Natural killer cell (primary cell): ENCODE data around the gene RPL6. TPM values are rescaled to one million over a fixed set of nuclear protein-coding genes. Genes with fewer than 3 reads are reported as not detected.
"Not testable (repeated sequence)": the region's sequence is repeated elsewhere in the genome, so short reads cannot be mapped to it uniquely, and the experiment has no call there.

Experiments used
- ATAC-seq, 3 donors: fragments of 150-1000 bp in 2 of 3; fragments of 200-7000 bp in 1 of 3; cut with Tn5 transposase; 1 replicate in 1 of 3; 2 replicates in 2 of 3; pipeline ENCODE4 v1.10.0; 2021; ENCODE audit warnings: mild to moderate bottlenecking in 2 of 3, moderate library complexity in 2 of 3
- DNase-seq, 2 donors: peaks; one replicate each; pipeline versions ENCODE4 v3.0.0 to v3.0.0-alpha.2; 2013 to 2021; ENCODE audit warnings: mixed read lengths in 1 of 2
- H3K27ac ChIP-seq: one replicate; pipeline ENCODE4 v1.5.1; 2013; ENCODE audit warnings: mild to moderate bottlenecking, low read length
- H3K27me3 ChIP-seq: one replicate; pipeline ENCODE4 v1.6.1; 2013; ENCODE audit warnings: low read length; ENCODE audit not compliant: control insufficient read depth, insufficient read depth
- H3K36me3 ChIP-seq: one replicate; pipeline ENCODE4 v1.6.1; 2013; ENCODE audit warnings: low read length; ENCODE audit not compliant: control insufficient read depth, insufficient read depth
- H3K4me1 ChIP-seq: one replicate; pipeline ENCODE4 v1.6.1; 2013; ENCODE audit warnings: low read length; ENCODE audit not compliant: control insufficient read depth, insufficient read depth
- H3K4me3 ChIP-seq: one replicate; pipeline ENCODE4 v1.5.1; 2013; ENCODE audit warnings: low read length
- H3K9me3 ChIP-seq: one replicate; pipeline ENCODE4 v1.6.1; 2013; ENCODE audit warnings: low read length; ENCODE audit not compliant: control insufficient read depth, insufficient read depth
- H3K27ac Mint-ChIP-seq, 2 donors: one replicate each; pipeline ENCODE4 v1.8.0; 2022; ENCODE audit warnings: mild to moderate bottlenecking in 2 of 2, mixed read lengths in 2 of 2, moderate library complexity in 1 of 2
- H3K27me3 Mint-ChIP-seq, 2 donors: one replicate each; pipeline ENCODE4 v1.8.0; 2022; ENCODE audit warnings: low read depth in 2 of 2, mixed read lengths in 2 of 2
- H3K36me3 Mint-ChIP-seq: one replicate; pipeline ENCODE4 v1.8.0; 2022; ENCODE audit warnings: mixed read lengths
- H3K4me1 Mint-ChIP-seq, 2 donors: one replicate each; pipeline ENCODE4 v1.8.0; 2022; ENCODE audit warnings: mixed read lengths in 2 of 2
- H3K4me3 Mint-ChIP-seq: one replicate; pipeline ENCODE4 v1.8.0; 2022; ENCODE audit warnings: mild to moderate bottlenecking, moderate library complexity, mixed read lengths
- H3K9me3 Mint-ChIP-seq, 2 donors: one replicate each; pipeline ENCODE4 v1.8.0; 2022; ENCODE audit warnings: mixed read lengths in 2 of 2
- CTCF ChIP-seq: fragments of 200-600 bp; IDR thresholded peaks from one replicate; pipeline ENCODE4 v1.8.0; 2022; ENCODE audit warnings: antibody characterized with exemption
- WGBS: methylation state at CpG from one replicate; pipeline ENCODE4 v1.1.7; 2013; ENCODE audit warnings: missing lambda C conversion rate; ENCODE audit not compliant: insufficient coverage; 5-methylcytosine and 5-hydroxymethylcytosine counted together
- intact Hi-C: fragments of 100-400 bp; cut with micrococcal nuclease; formaldehyde crosslinking; loops from one replicate; pipeline ENCODE4 v1.14.2; 2022
- total RNA-seq, 4 donors: library from RNA; stranded (reverse); fragments of 120-200 nt in 1 of 4; gene quantifications; one replicate each; pipeline versions ENCODE4 v1.2.3 to v1.2.4, GENCODE V29; 2013 to 2022

RPL6 gene
- total RNA-seq, 3 donors from 2014 or later (not counting 1 experiment from before 2014, with no cell fraction given) = 893 to 1,024 (median 955) TPM

GRCh38 chr12:112408621-112409020 is 784 bp downstream of the RPL6 start:
- Mint-ChIP-seq H3K27me3 (no peaks in the 10 kb centered on the region), H3K4me3 (peak overlapping the region; percentile 100), H3K36me3 (no peaks in the 10 kb centered on the region), H3K4me1 (peaks cover 34 to 35% of the 10 kb centered on the region in 2 donors), H3K9me3 (no peaks in the 10 kb centered on the region), H3K27ac (peak overlapping the region; percentile 97 to 99)
- 13% methylated on average over 5 of the region's 5 CpGs for WGBS
- no peaks in the 10 kb centered on the region for H3K27me3 ChIP-seq
- no peaks in the 10 kb centered on the region for H3K9me3 ChIP-seq
- peak overlapping the region; percentile 58 for H3K27ac ChIP-seq
- intact Hi-C loops = loop anchor here (1.0 to 2.0 kb wide), 3 partner anchors 11 to 26 kb away; partner anchors contain the start of gene HECTD4
- H3K4me3 ChIP-seq = peak overlapping the region; percentile 59
- H3K4me1 ChIP-seq = peaks cover 16% of the 10 kb centered on the region
- DNase-seq (peak in 1 of 2 donors; percentile 58), ATAC-seq (peak in 2 of 3 donors; percentile 48 to 64)
- peaks cover 40% of the 10 kb centered on the region for H3K36me3 ChIP-seq
- TF ChIP-seq CTCF = no peak

- Histone ChIP-seq H3K36me3 (peaks cover 40% of the 10 kb centered on the region), H3K4me1 (peaks cover 16% of the 10 kb centered on the region)
- intact Hi-C loops = loop anchor here (2.0 kb wide), 1 partner anchor 21 kb away; no protein-coding TSS in a partner anchor
- H3K27me3 ChIP-seq, H3K27ac ChIP-seq, ATAC-seq, H3K4me3 ChIP-seq, H3K27me3 Mint-ChIP-seq, H3K36me3 Mint-ChIP-seq, DNase-seq, H3K9me3 ChIP-seq, H3K9me3 Mint-ChIP-seq: not testable (repeated sequence)
- Mint-ChIP-seq H3K27ac (peak overlapping the region; percentile 97 to 99), H3K4me1 (peaks cover 34 to 35% of the 10 kb centered on the region in 2 donors), H3K4me3 (peak overlapping the region; percentile 61)
- WGBS = 93% methylated on average over 5 of the region's 6 CpGs
Measured at GRCh38 chr12:112407683-112408082, 1.7 kb downstream of the RPL6 start.

GRCh38 chr12:112406519-112407488 is 2.6 kb downstream of the RPL6 start:
- Histone ChIP-seq H3K9me3 (no peaks in the 10 kb centered on the region), H3K4me3 (no peak overlapping the region), H3K4me1 (peaks cover 16% of the 10 kb centered on the region), H3K36me3 (peaks cover 40% of the 10 kb centered on the region), H3K27me3 (no peaks in the 10 kb centered on the region), H3K27ac (no peak overlapping the region)
- peak overlapping the region; percentile 47 to 97 for H3K27ac Mint-ChIP-seq
- 90% methylated on average over 6 of the region's 11 CpGs for WGBS
- intact Hi-C loops = no loop called here
- ATAC-seq (no peak), DNase-seq (no peak)
- H3K27me3 Mint-ChIP-seq = no peaks in the 10 kb centered on the region
- H3K36me3 Mint-ChIP-seq = no peaks in the 10 kb centered on the region
- H3K9me3 Mint-ChIP-seq = no peaks in the 10 kb centered on the region
- H3K4me1 Mint-ChIP-seq = peaks cover 34 to 35% of the 10 kb centered on the region in 2 donors
- TF ChIP-seq CTCF = no peak
- peak overlapping the region; percentile 47 for H3K4me3 Mint-ChIP-seq

DNA sequence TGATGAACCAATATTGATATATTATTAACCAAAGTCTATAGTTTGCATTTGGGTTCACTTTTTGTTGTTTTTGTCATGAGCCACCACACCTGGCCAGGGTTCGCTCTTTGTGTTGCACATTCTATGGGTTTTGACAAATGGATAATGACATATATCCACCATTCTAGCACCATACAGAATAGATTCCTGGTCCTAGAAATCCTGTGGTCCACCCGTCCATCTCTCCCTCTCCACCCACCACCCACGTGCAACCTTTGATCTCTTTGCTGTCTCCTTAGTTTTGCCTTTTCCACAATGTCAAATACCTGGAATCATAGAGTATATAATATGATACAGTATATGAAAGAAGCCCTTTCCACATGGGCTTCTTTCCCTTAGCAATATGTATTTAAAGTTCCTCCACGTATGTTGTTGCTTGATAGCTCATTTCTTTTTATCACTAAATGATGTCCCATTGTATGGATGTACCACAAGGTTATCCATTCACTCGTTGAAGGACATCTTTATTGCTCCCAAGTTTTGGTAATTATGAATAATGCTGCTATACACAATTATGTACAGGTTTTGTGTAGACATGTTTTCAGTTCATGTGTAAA is 7.4 kb downstream of the RPL6 start:
- intact Hi-C loops = no loop called here
- H3K9me3 Mint-ChIP-seq = no peaks in the 10 kb centered on the region
- no peaks in the 10 kb centered on the region for H3K27me3 ChIP-seq
- DNase-seq (no peak), ATAC-seq (no peak)
- no peaks in the 10 kb centered on the region for H3K9me3 ChIP-seq
- TF ChIP-seq CTCF = no peak
- H3K27ac ChIP-seq = no peak overlapping the region
- H3K4me3 Mint-ChIP-seq = no peak overlapping the region
- no peaks in the 10 kb centered on the region for H3K36me3 Mint-ChIP-seq
- no peak overlapping the region for H3K27ac Mint-ChIP-seq
- peaks cover 2 to 6% of the 10 kb centered on the region in 2 donors for H3K4me1 Mint-ChIP-seq
- WGBS = 90% methylated on average over 3 of the region's 5 CpGs
- H3K27me3 Mint-ChIP-seq = no peaks in the 10 kb centered on the region
- no peaks in the 10 kb centered on the region for H3K4me1 ChIP-seq
- H3K4me3 ChIP-seq = no peak overlapping the region
- peaks cover 27% of the 10 kb centered on the region for H3K36me3 ChIP-seq
